B cell (primary cell): Measurements from ENCODE around the gene NSRP1.

Experiments
- EZH2 ChIP-seq: IDR thresholded peaks from 2 replicates; pipeline ENCODE4 v1.6.1; 2012; ENCODE audit warnings: borderline replicate concordance, low read depth, mild to moderate bottlenecking, moderate library complexity, low read length; ENCODE audit not compliant: insufficient read depth, poor library complexity, severe bottlenecking
- TF ChIP-seq, protein P1 (sequence below): fragments of 200-600 bp; IDR thresholded peaks from one replicate; pipeline ENCODE4 v1.8.0; 2022; ENCODE audit warnings: antibody characterized with exemption, mild to moderate bottlenecking

- TF ChIP-seq, protein P1, sequence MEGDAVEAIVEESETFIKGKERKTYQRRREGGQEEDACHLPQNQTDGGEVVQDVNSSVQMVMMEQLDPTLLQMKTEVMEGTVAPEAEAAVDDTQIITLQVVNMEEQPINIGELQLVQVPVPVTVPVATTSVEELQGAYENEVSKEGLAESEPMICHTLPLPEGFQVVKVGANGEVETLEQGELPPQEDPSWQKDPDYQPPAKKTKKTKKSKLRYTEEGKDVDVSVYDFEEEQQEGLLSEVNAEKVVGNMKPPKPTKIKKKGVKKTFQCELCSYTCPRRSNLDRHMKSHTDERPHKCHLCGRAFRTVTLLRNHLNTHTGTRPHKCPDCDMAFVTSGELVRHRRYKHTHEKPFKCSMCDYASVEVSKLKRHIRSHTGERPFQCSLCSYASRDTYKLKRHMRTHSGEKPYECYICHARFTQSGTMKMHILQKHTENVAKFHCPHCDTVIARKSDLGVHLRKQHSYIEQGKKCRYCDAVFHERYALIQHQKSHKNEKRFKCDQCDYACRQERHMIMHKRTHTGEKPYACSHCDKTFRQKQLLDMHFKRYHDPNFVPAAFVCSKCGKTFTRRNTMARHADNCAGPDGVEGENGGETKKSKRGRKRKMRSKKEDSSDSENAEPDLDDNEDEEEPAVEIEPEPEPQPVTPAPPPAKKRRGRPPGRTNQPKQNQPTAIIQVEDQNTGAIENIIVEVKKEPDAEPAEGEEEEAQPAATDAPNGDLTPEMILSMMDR, result no peak
- no peak for TF ChIP-seq EZH2
Observed at GRCh38 chr17:30164531-30164930, 47.9 kb downstream of the NSRP1 start.
